Measurements from ENCODE around the gene RFX1.
"Not testable (repeated sequence)": the region's sequence is repeated elsewhere in the genome, so short reads cannot be mapped to it uniquely, and the experiment has no call there.

Gene RFX1

GRCh38 chr19:13934785-13935109 is 71.4 kb downstream of the RFX1 start:
- DNase-seq (ENCODE audit: low read depth), result no peak

DNA sequence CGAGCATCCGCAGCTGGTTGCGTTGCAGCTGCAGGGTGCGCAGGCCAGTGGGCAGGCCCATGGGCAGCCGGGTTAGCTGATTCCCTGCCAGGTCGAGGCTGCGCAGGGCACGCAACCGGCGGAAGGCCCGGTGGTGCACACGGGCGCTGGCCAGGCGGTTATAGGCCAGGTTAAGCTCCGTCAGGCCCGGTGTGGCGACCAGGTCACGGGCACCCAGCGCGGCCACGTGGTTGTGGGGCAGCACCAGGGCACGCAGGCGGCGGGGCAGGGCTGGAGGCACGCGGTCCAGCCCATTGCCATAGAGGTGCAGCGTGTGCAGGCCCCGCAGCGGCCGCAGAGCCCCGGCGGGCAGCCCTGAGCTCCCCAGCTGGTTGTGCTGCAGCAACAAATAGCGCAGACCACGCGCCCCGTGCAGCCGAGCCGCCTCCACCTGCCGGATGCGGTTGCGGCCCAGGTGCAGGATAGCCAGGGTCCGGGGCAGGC is 73.2 kb downstream of the RFX1 start:
- no peak for DNase-seq (ENCODE audit: low read depth)

GRCh38 chr19:13932149-13932637 is 73.9 kb downstream of the RFX1 start:
- DNase-seq (ENCODE audit: low read depth), result no peak

DNA sequence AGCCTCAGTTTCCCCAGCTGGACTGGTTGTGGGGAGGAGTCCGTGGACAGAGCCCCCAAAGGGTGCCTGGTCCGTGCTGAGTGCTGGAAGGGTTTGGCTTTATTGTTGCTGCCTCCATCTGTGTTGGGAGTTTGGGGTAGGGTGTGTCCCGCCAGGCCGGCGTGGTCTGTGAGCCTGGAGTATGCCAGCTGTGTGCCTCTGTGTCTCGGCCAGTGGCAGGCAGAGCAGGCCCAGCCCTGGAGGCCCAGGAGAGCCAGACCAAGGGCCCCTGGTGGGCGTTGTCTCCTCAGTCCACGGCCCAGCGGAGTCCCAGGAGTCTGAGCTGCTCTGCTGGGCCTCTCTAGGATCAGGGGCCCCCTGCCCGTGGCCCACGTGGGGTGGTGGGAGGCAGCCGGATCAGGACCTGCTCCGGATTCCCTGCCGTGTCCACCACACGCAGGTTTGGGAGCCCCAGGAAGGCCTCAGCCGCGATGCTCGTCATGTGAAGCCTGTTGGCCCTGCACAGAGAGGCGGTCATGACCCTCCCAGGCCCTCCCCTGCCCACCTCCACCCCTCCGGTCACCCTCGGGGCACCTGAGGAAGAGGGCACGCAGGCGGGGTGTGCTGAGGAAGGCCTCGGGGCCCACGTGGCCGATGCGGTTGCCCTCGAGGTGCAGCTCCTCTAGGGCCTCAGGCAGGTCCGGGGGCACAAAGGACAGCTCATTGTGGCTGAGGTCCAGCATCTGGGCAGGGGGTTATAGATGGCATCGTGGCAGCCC is 74.5 kb downstream of the RFX1 start:
- no peak for DNase-seq (ENCODE audit: low read depth)

GRCh38 chr19:13930402-13930801 is 75.7 kb downstream of the RFX1 start:
- no peak for DNase-seq (ENCODE audit: low read depth)

- DNase-seq (ENCODE audit: low read depth), result no peak
Measured at GRCh38 chr19:13929956-13930355, 76.2 kb downstream of the RFX1 start.

- no peak for DNase-seq (ENCODE audit: low read depth)
Measured at GRCh38 chr19:13929340-13929739, 76.8 kb downstream of the RFX1 start.

- DNase-seq (ENCODE audit: low read depth), result no peak
Measured at GRCh38 chr19:13926715-13927114, 79.4 kb downstream of the RFX1 start.

DNA sequence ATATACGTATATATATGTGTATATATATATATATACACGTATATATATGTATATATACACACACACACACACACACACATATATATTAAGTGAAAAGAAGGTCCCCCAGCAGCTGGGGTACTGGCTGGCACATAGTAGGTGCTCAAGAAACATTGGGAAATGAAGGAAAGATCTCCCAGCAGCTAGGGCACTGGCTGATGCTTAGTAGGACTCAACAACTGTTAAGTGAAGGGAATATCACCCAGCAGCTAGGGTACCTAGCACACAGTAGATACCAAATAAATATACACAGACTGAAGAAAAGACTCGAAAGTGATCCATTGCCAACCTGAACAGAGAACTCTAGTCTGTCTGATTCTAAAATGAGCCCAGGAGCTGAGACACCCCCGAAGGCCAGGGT is 80.1 kb downstream of the RFX1 start:
- no peak for DNase-seq (ENCODE audit: low read depth)

- DNase-seq (ENCODE audit: low read depth), result no peak
Measured at GRCh38 chr19:13923194-13923987, 82.7 kb downstream of the RFX1 start.

- DNase-seq (ENCODE audit: low read depth), result not testable (repeated sequence)
Measured at GRCh38 chr19:13922118-13922517, 84.0 kb downstream of the RFX1 start.

DNA sequence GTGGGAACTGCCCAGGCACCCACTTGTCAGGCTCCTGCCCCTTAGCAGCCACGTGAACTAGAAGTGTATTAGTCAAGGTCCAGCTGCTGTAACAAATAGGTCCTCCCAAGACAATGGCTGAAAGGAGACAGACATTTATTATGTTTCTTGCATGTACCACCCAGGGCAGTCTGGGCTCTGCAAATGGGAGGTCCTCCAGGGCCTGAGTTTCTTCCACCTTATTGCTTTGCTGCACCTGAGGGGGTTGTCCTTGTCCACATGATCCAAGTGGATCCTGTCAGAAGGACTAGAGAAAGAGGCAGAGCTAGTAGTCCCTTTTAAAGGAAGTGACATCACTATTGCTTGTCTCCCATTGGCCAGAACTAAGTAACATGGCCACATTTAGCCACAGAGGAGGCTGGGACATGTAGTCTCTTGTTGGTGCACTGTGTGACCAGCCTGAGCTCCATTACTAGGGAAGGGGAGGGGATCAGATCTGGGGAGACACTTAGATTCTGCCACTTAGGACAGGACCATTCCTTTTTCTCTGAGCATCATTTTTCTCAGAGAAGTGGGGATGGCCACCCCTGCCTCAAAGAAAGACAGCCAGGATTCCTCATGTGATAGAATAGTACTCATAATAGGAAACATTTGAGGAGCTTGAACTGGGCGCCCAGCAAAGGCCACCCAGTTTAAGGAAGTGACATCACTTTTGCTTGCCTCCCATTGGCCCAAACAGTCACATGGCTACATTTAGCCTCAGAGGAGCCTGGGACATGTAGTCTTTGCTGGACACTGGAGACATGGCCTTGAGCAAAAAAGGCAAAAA is 85.0 kb downstream of the RFX1 start:
- DNase-seq (ENCODE audit: low read depth), result no peak

DNA sequence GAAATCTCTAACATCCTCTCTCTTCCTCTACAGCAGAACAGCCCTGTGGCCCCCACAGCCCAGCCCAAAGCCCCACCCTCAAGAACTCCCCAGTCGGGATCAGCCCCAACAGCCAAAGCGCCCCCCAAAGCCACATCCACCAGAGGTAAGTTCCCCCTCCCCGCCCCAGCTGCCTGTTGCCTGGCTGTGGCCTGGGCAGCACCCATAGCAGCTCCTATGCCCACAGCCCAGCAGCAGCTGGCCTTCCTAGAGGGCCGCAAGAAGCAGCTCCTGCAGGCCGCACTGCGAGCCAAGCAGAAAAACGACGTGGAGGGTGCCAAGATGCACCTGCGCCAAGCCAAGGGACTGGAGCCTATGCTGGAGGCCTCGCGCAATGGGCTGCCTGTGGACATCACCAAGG is 85.6 kb downstream of the RFX1 start:
- DNase-seq (ENCODE audit: low read depth), result no peak

DNA sequence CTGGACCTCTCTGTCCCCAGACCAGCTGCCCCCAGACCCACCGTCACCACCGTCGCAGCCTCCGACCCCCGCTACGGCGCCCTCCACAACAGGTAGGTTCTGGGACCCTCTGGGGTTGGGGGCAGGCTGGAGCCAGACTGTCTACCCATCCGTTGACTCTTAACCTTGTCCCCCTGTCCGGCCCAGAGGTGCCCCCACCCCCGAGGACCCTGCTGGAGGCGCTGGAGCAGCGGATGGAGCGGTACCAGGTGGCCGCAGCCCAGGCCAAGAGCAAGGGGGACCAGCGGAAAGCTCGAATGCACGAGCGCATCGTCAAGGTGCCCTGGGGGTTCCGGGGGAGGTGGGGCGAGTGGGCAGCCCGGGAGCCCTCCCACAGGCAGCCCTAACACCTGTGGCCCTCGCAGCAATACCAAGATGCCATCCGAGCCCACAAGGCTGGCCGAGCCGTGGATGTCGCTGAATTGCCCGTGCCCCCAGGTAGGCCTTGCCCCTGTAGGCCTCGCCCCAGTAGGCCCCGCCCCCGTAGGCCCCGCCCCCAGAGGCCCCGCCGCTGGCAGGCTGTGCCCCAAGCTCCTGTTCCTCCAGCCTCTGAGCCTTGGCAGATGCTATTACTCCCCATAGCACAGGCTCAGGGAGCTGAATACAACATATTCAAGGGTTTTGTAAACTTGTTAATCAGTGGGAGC is 87.3 kb downstream of the RFX1 start:
- DNase-seq (ENCODE audit: low read depth), result no peak

DNA sequence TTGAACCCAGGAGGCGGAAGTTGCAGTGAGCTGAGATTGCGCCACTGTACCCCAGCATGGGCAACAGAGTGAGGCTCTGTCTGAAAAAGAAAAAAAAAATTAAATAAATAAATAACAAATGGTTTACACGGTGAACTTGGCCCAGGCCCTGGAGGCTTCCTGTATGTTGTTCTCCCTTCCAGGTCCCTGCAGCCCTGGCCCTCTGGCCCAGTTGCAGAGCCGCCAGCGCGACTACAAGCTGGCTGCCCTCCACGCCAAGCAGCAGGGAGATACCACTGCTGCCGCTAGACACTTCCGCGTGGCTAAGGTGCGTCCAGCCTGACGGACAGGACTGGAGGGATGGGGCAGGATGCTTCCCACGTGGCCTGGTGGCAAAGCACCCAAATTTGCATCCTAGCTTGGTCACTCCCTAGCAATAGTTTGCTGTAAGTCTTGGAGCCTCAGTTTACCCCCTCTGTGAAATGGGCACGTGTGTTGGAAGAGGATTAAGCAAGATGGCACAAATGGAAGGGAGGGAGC is 88.2 kb downstream of the RFX1 start:
- DNase-seq (ENCODE audit: low read depth), result no peak

DNA sequence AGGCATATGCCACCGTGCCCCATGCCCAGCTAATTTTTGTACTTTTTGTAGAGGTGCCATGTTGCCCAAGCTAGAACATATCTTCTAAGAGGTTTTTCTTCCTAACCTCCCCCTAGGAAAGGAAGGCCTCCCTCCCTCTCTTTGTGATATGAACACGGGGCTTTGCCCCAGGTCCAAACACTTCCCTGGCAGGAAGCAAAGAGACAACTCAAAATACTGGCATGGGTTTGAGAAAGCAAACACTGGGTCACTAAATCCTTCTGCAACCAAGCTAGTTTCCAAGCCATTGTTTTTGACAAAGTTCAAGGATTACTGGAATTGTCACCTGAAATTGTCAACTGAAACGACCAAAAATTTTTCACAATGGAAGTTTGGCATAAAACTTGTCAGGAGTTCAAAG is 91.3 kb downstream of the RFX1 start:
- no peak for DNase-seq (ENCODE audit: low read depth)

- DNase-seq (ENCODE audit: low read depth), result no peak
Measured at GRCh38 chr19:13913352-13913751, 92.8 kb downstream of the RFX1 start.
